Mesothelial cell of epicardium (in vitro differentiated cells): ENCODE data around the gene CASZ1. TPM values are rescaled to one million over a fixed set of nuclear protein-coding genes. Genes with fewer than 3 reads are reported as not detected.

Experiments
- DNase-seq, 2 experiments: peaks; one replicate each; pipeline ENCODE4 v3.0.0; 2021; ENCODE audit warnings: low spot score in 2 of 2; ENCODE audit not compliant: unreplicated experiment in 2 of 2
- H3K27ac Mint-ChIP-seq: 2 replicates; pipeline ENCODE4 v1.8.0; 2021; ENCODE audit warnings: mixed read lengths
- H3K27me3 Mint-ChIP-seq: 2 replicates; pipeline ENCODE4 v1.8.0; 2021; ENCODE audit warnings: low read depth, mixed read lengths
- H3K36me3 Mint-ChIP-seq: 2 replicates; pipeline ENCODE4 v1.8.0; 2021; ENCODE audit warnings: mixed read lengths
- H3K4me1 Mint-ChIP-seq: 2 replicates; pipeline ENCODE4 v1.8.0; 2021; ENCODE audit warnings: mixed read lengths
- H3K4me3 Mint-ChIP-seq: 2 replicates; pipeline ENCODE4 v1.8.0; 2021; ENCODE audit warnings: mild to moderate bottlenecking, moderate library complexity, mixed read lengths
- H3K9me3 Mint-ChIP-seq: 2 replicates; pipeline ENCODE4 v1.8.0; 2021; ENCODE audit warnings: mixed read lengths
- total RNA-seq: library from RNA; stranded (reverse); gene quantifications from 3 replicates; pipeline ENCODE4 v1.2.1, GENCODE V29; 2021
- TF ChIP-seq, protein P1 (sequence below): fragments of 200-600 bp; sonication (generic); IDR thresholded peaks from one replicate; pipeline ENCODE4 v1.5.0; 2021; ENCODE audit warnings: antibody characterized with exemption; ENCODE audit not compliant: unreplicated experiment

The CASZ1 gene
- total RNA-seq, 1 donor from 2014 or later = 8.9 TPM

- Mint-ChIP-seq H3K4me3 (no peak overlapping the region), H3K27ac (no peak overlapping the region), H3K36me3 (no peaks in the 10 kb centered on the region), H3K4me1 (no peaks in the 10 kb centered on the region), H3K9me3 (no peaks in the 10 kb centered on the region), H3K27me3 (peaks cover 9% of the 10 kb centered on the region)
- TF ChIP-seq, protein P1, sequence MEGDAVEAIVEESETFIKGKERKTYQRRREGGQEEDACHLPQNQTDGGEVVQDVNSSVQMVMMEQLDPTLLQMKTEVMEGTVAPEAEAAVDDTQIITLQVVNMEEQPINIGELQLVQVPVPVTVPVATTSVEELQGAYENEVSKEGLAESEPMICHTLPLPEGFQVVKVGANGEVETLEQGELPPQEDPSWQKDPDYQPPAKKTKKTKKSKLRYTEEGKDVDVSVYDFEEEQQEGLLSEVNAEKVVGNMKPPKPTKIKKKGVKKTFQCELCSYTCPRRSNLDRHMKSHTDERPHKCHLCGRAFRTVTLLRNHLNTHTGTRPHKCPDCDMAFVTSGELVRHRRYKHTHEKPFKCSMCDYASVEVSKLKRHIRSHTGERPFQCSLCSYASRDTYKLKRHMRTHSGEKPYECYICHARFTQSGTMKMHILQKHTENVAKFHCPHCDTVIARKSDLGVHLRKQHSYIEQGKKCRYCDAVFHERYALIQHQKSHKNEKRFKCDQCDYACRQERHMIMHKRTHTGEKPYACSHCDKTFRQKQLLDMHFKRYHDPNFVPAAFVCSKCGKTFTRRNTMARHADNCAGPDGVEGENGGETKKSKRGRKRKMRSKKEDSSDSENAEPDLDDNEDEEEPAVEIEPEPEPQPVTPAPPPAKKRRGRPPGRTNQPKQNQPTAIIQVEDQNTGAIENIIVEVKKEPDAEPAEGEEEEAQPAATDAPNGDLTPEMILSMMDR = no peak
- DNase-seq = no peak
Measured at GRCh38 chr1:10815858-10816195, 19.4 kb upstream of the CASZ1 start.

DNA sequence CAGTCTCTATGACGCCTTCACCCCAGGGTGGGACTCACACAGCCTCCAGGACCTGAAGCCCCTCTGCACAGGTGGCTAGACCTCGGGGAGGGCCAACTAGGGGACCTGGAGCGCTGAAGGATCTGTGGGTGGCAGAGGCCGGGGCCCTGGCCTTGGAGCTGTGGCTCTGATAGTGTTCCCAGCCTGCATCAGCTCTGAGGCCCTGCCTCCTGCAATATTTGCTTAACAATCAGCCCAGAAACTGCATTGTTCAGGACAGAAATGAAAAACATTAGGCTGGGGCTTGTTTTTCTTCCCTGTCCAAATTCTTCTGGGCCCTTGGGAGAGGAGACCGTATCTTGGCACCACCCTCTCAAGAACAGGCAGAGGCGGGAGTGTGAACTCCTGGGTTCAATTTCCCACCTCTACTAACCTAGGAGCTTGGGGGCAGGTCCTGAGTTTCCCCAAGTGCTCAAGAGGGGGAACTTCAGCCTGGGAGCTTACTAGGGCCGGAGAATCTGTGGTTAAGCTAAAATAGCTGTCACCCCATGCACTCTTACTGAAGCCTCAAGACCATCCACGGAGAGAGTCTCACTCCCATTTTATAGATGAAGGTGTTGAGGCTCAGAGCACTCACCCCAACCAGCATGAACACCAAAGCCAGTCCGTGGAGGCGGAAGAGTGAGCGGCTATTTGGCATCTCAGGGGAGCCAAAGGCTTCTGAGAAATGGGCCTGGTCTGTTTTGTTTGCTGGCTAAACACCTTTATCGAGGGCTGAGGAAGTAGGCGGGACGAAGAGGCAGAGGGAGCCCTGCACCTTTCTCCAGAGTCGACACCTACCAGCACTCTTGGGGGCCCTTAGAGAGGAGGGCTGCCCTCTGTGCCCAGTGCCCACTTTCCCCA lies 18.8 kb upstream of the CASZ1 start:
- DNase-seq = no peak
- H3K27ac Mint-ChIP-seq = no peak overlapping the region

DNA sequence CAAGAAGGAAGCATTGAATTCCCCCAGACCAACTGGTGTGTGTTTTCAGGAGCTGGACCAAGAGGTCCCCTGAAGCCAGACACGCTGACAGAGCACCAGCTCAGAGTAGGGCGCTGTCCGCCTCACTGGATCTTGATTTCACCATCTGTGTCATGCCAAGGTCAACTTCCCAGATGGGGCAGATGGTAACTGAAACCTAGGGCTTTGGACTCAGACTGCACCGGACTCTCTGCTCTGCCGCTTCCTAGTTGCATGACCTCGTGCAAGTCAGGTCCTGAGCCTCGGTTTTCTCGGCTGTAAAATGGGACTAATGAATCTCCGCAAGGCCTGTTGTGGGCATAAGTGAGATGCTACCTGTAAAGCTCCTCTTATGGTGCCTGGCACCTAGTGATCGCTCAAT lies 17.9 kb upstream of the CASZ1 start:
- no peaks in the 10 kb centered on the region for H3K4me1 Mint-ChIP-seq
- H3K27me3 Mint-ChIP-seq = peaks cover 22% of the 10 kb centered on the region
- H3K36me3 Mint-ChIP-seq = no peaks in the 10 kb centered on the region
- TF ChIP-seq, protein P1 = no peak
- no peak for DNase-seq
- no peaks in the 10 kb centered on the region for H3K9me3 Mint-ChIP-seq
- H3K4me3 Mint-ChIP-seq = no peak overlapping the region
- H3K27ac Mint-ChIP-seq = no peak overlapping the region

More for the DNA sequence above, 18.8 kb upstream of the CASZ1 start:
- H3K9me3 Mint-ChIP-seq = no peaks in the 10 kb centered on the region
- no peaks in the 10 kb centered on the region for H3K36me3 Mint-ChIP-seq
- TF ChIP-seq, protein P1 = no peak
- no peak overlapping the region for H3K4me3 Mint-ChIP-seq
- no peaks in the 10 kb centered on the region for H3K4me1 Mint-ChIP-seq
- peaks cover 14% of the 10 kb centered on the region for H3K27me3 Mint-ChIP-seq

DNA sequence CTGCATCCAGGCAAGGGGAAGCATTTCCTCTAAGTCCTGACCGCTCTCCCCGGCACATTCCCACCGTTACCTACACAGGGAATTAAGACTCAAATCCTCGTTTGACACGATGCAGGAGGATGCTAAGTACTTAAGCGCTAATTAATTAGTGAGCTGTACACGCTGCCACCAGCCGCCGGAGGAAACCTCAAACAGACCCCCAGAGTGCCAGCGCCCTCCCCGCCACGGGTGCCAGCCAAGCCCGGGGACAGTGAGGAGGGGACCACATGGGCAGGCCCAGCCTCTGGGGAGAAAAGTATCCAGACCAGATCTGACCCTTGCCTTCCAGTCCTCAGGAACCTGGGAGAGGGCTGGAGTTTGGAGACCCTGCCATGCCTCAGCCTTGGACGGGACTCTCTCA lies 17.4 kb upstream of the CASZ1 start:
- H3K27me3 Mint-ChIP-seq = peaks cover 26% of the 10 kb centered on the region
- DNase-seq = no peak
- TF ChIP-seq, protein P1 = no peak
- H3K9me3 Mint-ChIP-seq = no peaks in the 10 kb centered on the region
- H3K36me3 Mint-ChIP-seq = no peaks in the 10 kb centered on the region
- H3K4me1 Mint-ChIP-seq = no peaks in the 10 kb centered on the region
- no peak overlapping the region for H3K4me3 Mint-ChIP-seq
- no peak overlapping the region for H3K27ac Mint-ChIP-seq

DNA sequence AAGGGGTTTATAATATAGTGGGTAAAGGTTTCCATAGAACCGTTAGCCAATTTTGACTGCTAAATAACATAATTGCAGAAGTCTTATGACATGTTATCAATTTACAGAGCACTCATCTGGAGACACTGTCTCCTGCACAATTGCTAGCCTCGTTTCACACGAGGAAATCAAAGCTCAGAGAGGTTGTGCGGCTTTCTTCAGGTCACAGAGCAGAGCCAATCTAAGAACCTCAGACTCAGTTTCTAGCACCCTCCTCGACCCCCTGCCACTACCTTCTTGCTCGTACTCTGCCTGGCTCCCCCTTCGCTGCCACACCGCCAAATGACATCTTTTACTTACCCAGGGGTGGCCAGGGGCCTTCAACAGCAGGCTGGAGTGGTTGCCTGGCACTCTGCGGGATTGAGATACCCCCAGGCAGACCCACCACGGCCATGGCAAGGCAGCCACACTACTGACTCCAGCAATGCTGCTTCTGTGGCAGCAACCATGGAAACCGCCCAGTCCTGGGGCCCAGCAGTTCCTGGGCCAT lies 16.0 kb upstream of the CASZ1 start:
- no peak overlapping the region for H3K27ac Mint-ChIP-seq

More for the DNA sequence above, 16.0 kb upstream of the CASZ1 start:
- H3K4me3 Mint-ChIP-seq = no peak overlapping the region
- H3K27me3 Mint-ChIP-seq = peaks cover 40% of the 10 kb centered on the region
- no peak for DNase-seq
- no peaks in the 10 kb centered on the region for H3K9me3 Mint-ChIP-seq
- no peaks in the 10 kb centered on the region for H3K4me1 Mint-ChIP-seq
- no peaks in the 10 kb centered on the region for H3K36me3 Mint-ChIP-seq
- TF ChIP-seq, protein P1 = no peak
